Fibroblast of lung (primary cell): ENCODE data around the gene DNAJC13.

Source experiments
- CTCF ChIP-seq, 2 donors: IDR thresholded peaks in 1 of 2; conservative IDR thresholded peaks in 1 of 2; 1 replicate in 1 of 2; 2 replicates in 1 of 2; pipeline ENCODE4 v1.5.1; 2011 to 2012; ENCODE audit warnings: low read length in 2 of 2, control low read depth in 1 of 2, inconsistent platforms in 1 of 2, low read depth in 1 of 2, mild to moderate bottlenecking in 1 of 2
- EZH2 ChIP-seq: IDR thresholded peaks from 2 replicates; pipeline ENCODE4 v1.5.1; 2012; ENCODE audit warnings: low read length, control low read depth, mild to moderate bottlenecking; ENCODE audit errors: missing control alignments

GRCh38 chr3:132444383-132444782, 27.1 kb downstream of the DNAJC13 start:
- TF ChIP-seq EZH2 (no peak), CTCF (conservative IDR thresholded peaks at IDR 0.05 in 1 of 2, IDR thresholded peaks at IDR 0.05 in 1 of 2; ENCODE audit: low read depth in 1 of 2, low read length in 2 of 2) (no peak)
